GM20000 (cell line): Measurements from ENCODE around the gene UMOD.

ENCODE experiments used
- DNase-seq: peaks from one replicate; pipeline ENCODE4 v3.0.0; 2012; ENCODE audit warnings: low spot score
- CTCF ChIP-seq: IDR thresholded peaks from 2 replicates; pipeline ENCODE4 v1.5.1; 2012; ENCODE audit warnings: mild to moderate bottlenecking, control low read depth; ENCODE audit errors: extremely low read depth, missing control alignments

UMOD gene

GRCh38 chr16:20344611-20345010 is 7.9 kb downstream of the UMOD start:
- no peak for TF ChIP-seq CTCF
- DNase-seq = no peak

- no peak for TF ChIP-seq CTCF
- no peak for DNase-seq
Observed at GRCh38 chr16:20339744-20340143, 12.8 kb downstream of the UMOD start.

- no peak for TF ChIP-seq CTCF
- no peak for DNase-seq
Observed at GRCh38 chr16:20336955-20337354, 15.6 kb downstream of the UMOD start.

- no peak for DNase-seq
- TF ChIP-seq CTCF = no peak
Observed at GRCh38 chr16:20334396-20334795, 18.1 kb downstream of the UMOD start.

GRCh38 chr16:20333120-20333519 is 19.4 kb downstream of the UMOD start:
- TF ChIP-seq CTCF = no peak
- no peak for DNase-seq

GRCh38 chr16:20332411-20332810 is 20.1 kb downstream of the UMOD start:
- TF ChIP-seq CTCF = no peak
- DNase-seq = no peak

GRCh38 chr16:20331635-20332034 is 20.9 kb downstream of the UMOD start:
- no peak for DNase-seq
- TF ChIP-seq CTCF = no peak
